A549 (cell line): ENCODE measurements around the gene POLR3E. TPM values are rescaled to one million over a fixed set of nuclear protein-coding genes. Genes with fewer than 3 reads are reported as not detected.

ENCODE experiments used
- ATAC-seq, 2 experiments: fragments of 200-7000 bp in 1 of 2; fragments of >200 bp in 1 of 2; cut with Nextera tagmentation in 1 of 2; cut with Tn5 transposase in 1 of 2; 3 replicates each; pipeline versions ENCODE4 v1.8.0 to v1.9.1; 2018 to 2020; ENCODE audit warnings: mild to moderate bottlenecking in 1 of 2, moderate library complexity in 1 of 2
- CTCF ChIA-PET: fragments of 300-600 bp; sonication (Branson Sonifier 250); formaldehyde crosslinking; extraction: SDS; loops from one replicate; lab custom pipeline; 2021; ENCODE audit warnings: antibody characterized with exemption, inconsistent platforms; lab: Yijun Ruan, JAX
- POLR2A ChIA-PET: fragments of 350-600 bp; formaldehyde crosslinking; extraction: SDS; loops from one replicate; lab custom pipeline; 2021; ENCODE audit warnings: antibody characterized with exemption, inconsistent platforms; lab: Yijun Ruan, JAX
- DNase-seq, 2 experiments: peaks; one replicate each; pipeline versions ENCODE4 v3.0.0 to v3.0.0-alpha.2; 2011 to 2016; ENCODE audit warnings: low read depth in 1 of 2, low spot score in 1 of 2
- FAIRE-seq: peaks from 2 replicates; lab custom pipeline; 2011; peaks lifted over from hg19 to GRCh38; lab: Jason Lieb, UNC
- H3K27ac ChIP-seq, 2 experiments: fragments of >200 bp; sonication (Bioruptor Twin); formaldehyde crosslinking; 3 replicates each; pipeline ENCODE4 v1.5.1; 2016 to 2017
- H3K4me1 ChIP-seq: fragments of >200 bp; sonication (Bioruptor Twin); formaldehyde crosslinking; 3 replicates; pipeline ENCODE4 v1.6.1; 2016
- H3K4me2 ChIP-seq: fragments of >200 bp; sonication (Bioruptor Twin); formaldehyde crosslinking; 3 replicates; pipeline ENCODE4 v1.6.1; 2016
- H3K4me3 ChIP-seq: fragments of >200 bp; sonication (Bioruptor Twin); formaldehyde crosslinking; 3 replicates; pipeline ENCODE4 v1.5.1; 2016
- H3K9me3 ChIP-seq: fragments of >200 bp; sonication (Bioruptor Twin); formaldehyde crosslinking; 3 replicates; pipeline ENCODE4 v1.6.1; 2016
- CHD4 ChIP-seq: fragments of 200-600 bp; sonication (generic); IDR thresholded peaks from 2 replicates; pipeline ENCODE4 v1.6.1; 2016; ENCODE audit warnings: antibody characterized with exemption, mild to moderate bottlenecking, borderline replicate concordance
- EHMT2 ChIP-seq: fragments of 200-600 bp; sonication (generic); IDR thresholded peaks from 2 replicates; pipeline ENCODE4 v1.6.1; 2016; ENCODE audit warnings: antibody characterized with exemption, low read depth, mild to moderate bottlenecking, moderate library complexity
- EP300 ChIP-seq, 2 experiments: fragments of >200 bp; sonication (Bioruptor Twin); formaldehyde crosslinking; IDR thresholded peaks; 2 replicates in 1 of 2; 3 replicates in 1 of 2; pipeline ENCODE4 v1.6.1; 2016 to 2017
- ESRRA ChIP-seq: fragments of 150-350 bp; IDR thresholded peaks from 2 replicates; pipeline ENCODE4 v1.6.1; 2014; ENCODE audit warnings: mild to moderate bottlenecking, low read length, borderline replicate concordance
- FOSL2 ChIP-seq, 2 experiments: fragments of 450-650 bp in 1 of 2; fragments of >200 bp in 1 of 2; sonication (Bioruptor Twin) in 1 of 2; formaldehyde crosslinking; IDR thresholded peaks; 2 replicates each; pipeline versions ENCODE4 v1.5.0 to v1.6.1; 2016 to 2020; ENCODE audit warnings: mild to moderate bottlenecking in 1 of 2, moderate library complexity in 1 of 2
- GATA3 ChIP-seq: IDR thresholded peaks from 2 replicates; pipeline ENCODE4 v1.6.1; 2012; ENCODE audit warnings: borderline replicate concordance
- HDAC2 ChIP-seq: fragments of 200-600 bp; sonication (generic); IDR thresholded peaks from 2 replicates; pipeline ENCODE4 v1.6.1; 2016
- HOXB13 ChIP-seq: fragments of 250-450 bp; sonication (Bioruptor Pico); IDR thresholded peaks from 2 replicates; pipeline ENCODE4 v1.5.0; 2020; ENCODE audit warnings: low read depth, mild to moderate bottlenecking, moderate library complexity
- KDM1A ChIP-seq: fragments of 200-600 bp; sonication (generic); IDR thresholded peaks from 2 replicates; pipeline ENCODE4 v1.6.1; 2016; ENCODE audit warnings: low read depth, mild to moderate bottlenecking
- MAZ ChIP-seq: fragments of 150-350 bp; IDR thresholded peaks from 2 replicates; pipeline ENCODE4 v1.6.1; 2014; ENCODE audit warnings: antibody characterized with exemption, low read depth, low read length, borderline replicate concordance
- PHF8 ChIP-seq: fragments of 200-600 bp; sonication (generic); IDR thresholded peaks from 2 replicates; pipeline ENCODE4 v1.6.1; 2016; ENCODE audit warnings: low read depth, mild to moderate bottlenecking, antibody characterized with exemption, moderate library complexity, borderline replicate concordance
- POLR2A ChIP-seq: IDR thresholded peaks from 2 replicates; pipeline ENCODE4 v1.6.1; 2012; ENCODE audit warnings: mild to moderate bottlenecking, low read length
- RAD21 ChIP-seq, 2 experiments: fragments of >200 bp in 1 of 2; sonication (Bioruptor Twin) in 1 of 2; formaldehyde crosslinking in 1 of 2; IDR thresholded peaks in 1 of 2; conservative IDR thresholded peaks in 1 of 2; 2 replicates in 1 of 2; 3 replicates in 1 of 2; pipeline ENCODE4 v1.6.1; 2012 to 2018; ENCODE audit warnings: inconsistent platforms in 1 of 2
- SMC3 ChIP-seq: fragments of >200 bp; sonication (Bioruptor Twin); formaldehyde crosslinking; IDR thresholded peaks from 3 replicates; pipeline ENCODE4 v1.6.1; 2018; ENCODE audit warnings: inconsistent platforms
- TP53 ChIP-seq: fragments of 250-450 bp; sonication (Bioruptor Pico); IDR thresholded peaks from 2 replicates; pipeline ENCODE4 v1.5.0; 2021; ENCODE audit warnings: mild to moderate bottlenecking, moderate library complexity
- ZFP36 ChIP-seq: fragments of 450-650 bp; IDR thresholded peaks from 2 replicates; pipeline ENCODE4 v1.6.1; 2014; ENCODE audit warnings: borderline replicate concordance; ENCODE audit not compliant: partially characterized antibody
- WGBS: methylation state at CpG from one replicate; pipeline ENCODE4 v1.1.6; 2017; ENCODE audit errors: missing lambda C conversion rate; 5-methylcytosine and 5-hydroxymethylcytosine counted together
- polyA plus RNA-seq, 4 experiments: library from polyadenylated mRNA; depleted of rRNA in 3 of 4; stranded (reverse); fragments of >200 nt; fragmentation: RNase III in 1 of 4; extraction: RNeasy Plus Mini Kit Qiagen cat#74134 plus additional on column Dnase treatment in 1 of 4; gene quantifications; 2 replicates in 3 of 4; 3 replicates in 1 of 4; pipeline ENCODE4 v1.2.3, GENCODE V29; 2011 to 2017
- TF ChIP-seq, protein P1 (sequence below): IDR thresholded peaks from 2 replicates; pipeline ENCODE4 v1.6.1; 2012
- TF ChIP-seq, protein P2 (sequence below): fragments of 200-600 bp; sonication (generic); IDR thresholded peaks from 2 replicates; pipeline ENCODE4 v1.6.1; 2016; ENCODE audit warnings: antibody characterized with exemption, mild to moderate bottlenecking, moderate library complexity
- TF ChIP-seq, protein P3 (sequence below): fragments of >200 bp; sonication (Bioruptor Twin); formaldehyde crosslinking; IDR thresholded peaks from 3 replicates; pipeline ENCODE4 v1.5.1; 2016
- TF ChIP-seq, protein P4 (sequence below): fragments of 250-450 bp; sonication (Bioruptor Pico); IDR thresholded peaks from 2 replicates; pipeline ENCODE4 v1.5.0; 2020; ENCODE audit warnings: low read depth, mild to moderate bottlenecking, moderate library complexity

The POLR3E gene
- polyA plus RNA-seq, 2 of the 4 experiments (the other 2 are of a cell fraction) = 54.6 to 77.9 TPM

DNA sequence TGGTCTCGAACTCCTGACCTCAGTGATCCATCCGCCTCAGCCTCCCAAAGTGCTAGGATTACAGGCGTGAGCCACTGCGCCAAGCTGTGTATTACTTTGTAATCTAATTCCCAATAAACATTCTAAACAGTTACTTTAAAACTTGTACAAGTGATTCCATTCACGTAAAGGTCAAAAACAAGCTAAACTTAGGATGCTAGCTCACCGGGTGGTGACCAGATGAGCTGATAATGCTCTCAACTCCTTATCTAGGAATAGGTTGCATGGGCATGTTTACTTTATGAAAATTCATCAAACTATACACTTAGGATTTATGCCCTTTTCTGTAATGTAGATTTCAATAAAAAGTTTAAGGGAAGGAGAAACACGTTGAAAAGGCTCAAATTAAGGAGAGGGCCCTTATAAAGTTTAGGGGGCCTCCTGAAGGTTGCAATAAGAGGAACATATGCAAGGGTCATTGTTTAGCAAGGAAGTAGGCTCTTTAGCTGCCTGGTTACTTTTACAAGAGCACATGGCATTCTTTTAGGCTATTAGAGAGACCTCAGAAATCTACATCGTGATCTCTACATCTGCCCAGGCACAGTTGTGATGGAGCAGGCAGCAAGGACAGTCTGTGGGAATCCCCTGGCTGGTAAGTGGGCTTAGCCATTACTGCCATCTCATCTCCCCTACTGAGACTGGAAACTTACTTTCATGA is 63.9 kb downstream of the POLR3E start:
- POLR2A ChIA-PET = no interaction called here
- TF ChIP-seq ZFP36 = no peak
- no peak for TF ChIP-seq TP53 (CRISPR knock-in tag)
- TF ChIP-seq MAZ = no peak
- TF ChIP-seq, protein P1, sequence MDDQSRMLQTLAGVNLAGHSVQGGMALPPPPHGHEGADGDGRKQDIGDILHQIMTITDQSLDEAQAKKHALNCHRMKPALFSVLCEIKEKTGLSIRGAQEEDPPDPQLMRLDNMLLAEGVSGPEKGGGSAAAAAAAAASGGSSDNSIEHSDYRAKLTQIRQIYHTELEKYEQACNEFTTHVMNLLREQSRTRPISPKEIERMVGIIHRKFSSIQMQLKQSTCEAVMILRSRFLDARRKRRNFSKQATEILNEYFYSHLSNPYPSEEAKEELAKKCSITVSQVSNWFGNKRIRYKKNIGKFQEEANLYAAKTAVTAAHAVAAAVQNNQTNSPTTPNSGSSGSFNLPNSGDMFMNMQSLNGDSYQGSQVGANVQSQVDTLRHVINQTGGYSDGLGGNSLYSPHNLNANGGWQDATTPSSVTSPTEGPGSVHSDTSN = no peak
- no peak for TF ChIP-seq CHD4
- no peak for TF ChIP-seq HOXB13 (CRISPR knock-in tag)
- no peak for TF ChIP-seq EHMT2
- TF ChIP-seq, protein P2, sequence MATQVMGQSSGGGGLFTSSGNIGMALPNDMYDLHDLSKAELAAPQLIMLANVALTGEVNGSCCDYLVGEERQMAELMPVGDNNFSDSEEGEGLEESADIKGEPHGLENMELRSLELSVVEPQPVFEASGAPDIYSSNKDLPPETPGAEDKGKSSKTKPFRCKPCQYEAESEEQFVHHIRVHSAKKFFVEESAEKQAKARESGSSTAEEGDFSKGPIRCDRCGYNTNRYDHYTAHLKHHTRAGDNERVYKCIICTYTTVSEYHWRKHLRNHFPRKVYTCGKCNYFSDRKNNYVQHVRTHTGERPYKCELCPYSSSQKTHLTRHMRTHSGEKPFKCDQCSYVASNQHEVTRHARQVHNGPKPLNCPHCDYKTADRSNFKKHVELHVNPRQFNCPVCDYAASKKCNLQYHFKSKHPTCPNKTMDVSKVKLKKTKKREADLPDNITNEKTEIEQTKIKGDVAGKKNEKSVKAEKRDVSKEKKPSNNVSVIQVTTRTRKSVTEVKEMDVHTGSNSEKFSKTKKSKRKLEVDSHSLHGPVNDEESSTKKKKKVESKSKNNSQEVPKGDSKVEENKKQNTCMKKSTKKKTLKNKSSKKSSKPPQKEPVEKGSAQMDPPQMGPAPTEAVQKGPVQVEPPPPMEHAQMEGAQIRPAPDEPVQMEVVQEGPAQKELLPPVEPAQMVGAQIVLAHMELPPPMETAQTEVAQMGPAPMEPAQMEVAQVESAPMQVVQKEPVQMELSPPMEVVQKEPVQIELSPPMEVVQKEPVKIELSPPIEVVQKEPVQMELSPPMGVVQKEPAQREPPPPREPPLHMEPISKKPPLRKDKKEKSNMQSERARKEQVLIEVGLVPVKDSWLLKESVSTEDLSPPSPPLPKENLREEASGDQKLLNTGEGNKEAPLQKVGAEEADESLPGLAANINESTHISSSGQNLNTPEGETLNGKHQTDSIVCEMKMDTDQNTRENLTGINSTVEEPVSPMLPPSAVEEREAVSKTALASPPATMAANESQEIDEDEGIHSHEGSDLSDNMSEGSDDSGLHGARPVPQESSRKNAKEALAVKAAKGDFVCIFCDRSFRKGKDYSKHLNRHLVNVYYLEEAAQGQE = no peak
- TF ChIP-seq FOSL2 (IDR thresholded peaks at IDR 0.05) = no peak
- no peak for TF ChIP-seq FOSL2 (CRISPR knock-in tag; IDR thresholded peaks at IDR 0.05)
- no peak for TF ChIP-seq KDM1A
- TF ChIP-seq SMC3 = no peak
- TF ChIP-seq RAD21 (conservative IDR thresholded peaks at IDR 0.05 in 1 of 2, IDR thresholded peaks at IDR 0.05 in 1 of 2) = no peak
- no peak for TF ChIP-seq POLR2A
- TF ChIP-seq GATA3 = no peak
- no peak for TF ChIP-seq EP300 (IDR thresholded peaks at IDR 0.05)
- TF ChIP-seq, protein P3, sequence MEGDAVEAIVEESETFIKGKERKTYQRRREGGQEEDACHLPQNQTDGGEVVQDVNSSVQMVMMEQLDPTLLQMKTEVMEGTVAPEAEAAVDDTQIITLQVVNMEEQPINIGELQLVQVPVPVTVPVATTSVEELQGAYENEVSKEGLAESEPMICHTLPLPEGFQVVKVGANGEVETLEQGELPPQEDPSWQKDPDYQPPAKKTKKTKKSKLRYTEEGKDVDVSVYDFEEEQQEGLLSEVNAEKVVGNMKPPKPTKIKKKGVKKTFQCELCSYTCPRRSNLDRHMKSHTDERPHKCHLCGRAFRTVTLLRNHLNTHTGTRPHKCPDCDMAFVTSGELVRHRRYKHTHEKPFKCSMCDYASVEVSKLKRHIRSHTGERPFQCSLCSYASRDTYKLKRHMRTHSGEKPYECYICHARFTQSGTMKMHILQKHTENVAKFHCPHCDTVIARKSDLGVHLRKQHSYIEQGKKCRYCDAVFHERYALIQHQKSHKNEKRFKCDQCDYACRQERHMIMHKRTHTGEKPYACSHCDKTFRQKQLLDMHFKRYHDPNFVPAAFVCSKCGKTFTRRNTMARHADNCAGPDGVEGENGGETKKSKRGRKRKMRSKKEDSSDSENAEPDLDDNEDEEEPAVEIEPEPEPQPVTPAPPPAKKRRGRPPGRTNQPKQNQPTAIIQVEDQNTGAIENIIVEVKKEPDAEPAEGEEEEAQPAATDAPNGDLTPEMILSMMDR = no peak
- TF ChIP-seq HDAC2 = no peak
- TF ChIP-seq ESRRA = no peak
- TF ChIP-seq, protein P4, sequence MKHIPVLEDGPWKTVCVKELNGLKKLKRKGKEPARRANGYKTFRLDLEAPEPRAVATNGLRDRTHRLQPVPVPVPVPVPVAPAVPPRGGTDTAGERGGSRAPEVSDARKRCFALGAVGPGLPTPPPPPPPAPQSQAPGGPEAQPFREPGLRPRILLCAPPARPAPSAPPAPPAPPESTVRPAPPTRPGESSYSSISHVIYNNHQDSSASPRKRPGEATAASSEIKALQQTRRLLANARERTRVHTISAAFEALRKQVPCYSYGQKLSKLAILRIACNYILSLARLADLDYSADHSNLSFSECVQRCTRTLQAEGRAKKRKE (CRISPR knock-in tag) = no peak
- TF ChIP-seq PHF8 = no peak
- TF ChIP-seq, all 56 proteins: peak for 0
- ATAC-seq = no peak; a peak in 1 of 6 replicates
- CTCF ChIA-PET = interaction anchor here (0.8 to 1.4 kb wide), 3 partner anchors 9 to 40 kb away, joined by 3 to 5 read pairs (median 3); no protein-coding TSS in a partner anchor
- Histone ChIP-seq H3K9me3 (no peaks in the 10 kb centered on the region), H3K27ac (no peak overlapping the region), H3K4me2 (no peak overlapping the region), H3K4me1 (peaks cover 15% of the 10 kb centered on the region), H3K4me3 (no peak overlapping the region)
- DNase-seq = no peak
- FAIRE-seq = no peak
- WGBS = 89% methylated on average over 8 of the region's 8 CpGs
